C4-2B (cell line): Measurements from ENCODE around the gene MGMT.

ENCODE experiments used
- ZFX ChIP-seq: fragments of 450-650 bp; IDR thresholded peaks from 2 replicates; pipeline ENCODE4 v1.6.1; 2017
- TF ChIP-seq, protein P1 (sequence below): fragments of 450-650 bp; conservative IDR thresholded peaks from 2 replicates; pipeline ENCODE4 v1.5.1; 2017; ENCODE audit warnings: mild to moderate bottlenecking

DNA sequence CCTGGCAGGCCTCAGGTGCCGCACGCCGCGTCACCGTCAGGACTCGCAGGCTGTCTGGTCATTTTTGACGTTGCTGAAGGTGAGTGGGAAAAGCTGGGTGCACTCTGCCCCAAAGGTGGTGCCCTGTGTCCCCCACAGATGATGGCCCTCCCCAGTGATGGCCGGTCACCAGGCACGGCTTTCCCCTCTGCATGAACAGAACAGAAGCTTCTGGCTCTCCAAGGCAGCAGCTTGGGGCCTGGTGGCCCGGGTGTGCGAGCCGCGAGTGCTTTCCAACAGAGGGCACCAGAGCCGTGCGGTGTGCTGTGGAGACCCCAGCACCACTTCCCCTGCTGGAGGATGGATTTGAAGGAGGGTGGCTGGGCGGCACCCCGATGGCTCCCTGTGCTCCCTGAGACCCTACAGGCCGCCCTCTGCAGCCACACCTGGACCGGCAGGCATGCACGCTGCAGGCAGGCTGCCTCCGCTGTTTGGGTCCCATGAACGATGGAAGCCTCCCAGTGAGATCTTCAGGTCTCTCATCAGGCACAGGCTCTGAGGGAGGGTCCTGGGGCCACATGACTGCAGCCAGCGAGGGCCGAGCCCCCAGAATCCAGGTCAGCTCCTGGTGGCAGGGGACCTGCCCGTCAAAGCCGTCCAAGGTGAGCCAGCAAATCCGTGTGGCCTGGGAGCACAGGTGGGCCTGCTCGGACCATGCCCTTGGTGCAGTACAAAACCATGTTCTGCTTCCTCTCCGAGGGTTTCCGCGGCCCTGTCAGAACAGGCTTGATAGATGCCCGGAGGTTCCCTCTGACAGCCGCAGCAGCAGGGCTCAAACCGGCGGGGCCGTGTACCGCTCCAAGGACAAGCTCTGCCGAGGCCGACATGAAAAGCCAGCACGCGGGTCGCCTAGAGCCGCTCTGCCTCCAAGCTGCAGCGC is 301.7 kb downstream of the MGMT start:
- TF ChIP-seq, protein P1, sequence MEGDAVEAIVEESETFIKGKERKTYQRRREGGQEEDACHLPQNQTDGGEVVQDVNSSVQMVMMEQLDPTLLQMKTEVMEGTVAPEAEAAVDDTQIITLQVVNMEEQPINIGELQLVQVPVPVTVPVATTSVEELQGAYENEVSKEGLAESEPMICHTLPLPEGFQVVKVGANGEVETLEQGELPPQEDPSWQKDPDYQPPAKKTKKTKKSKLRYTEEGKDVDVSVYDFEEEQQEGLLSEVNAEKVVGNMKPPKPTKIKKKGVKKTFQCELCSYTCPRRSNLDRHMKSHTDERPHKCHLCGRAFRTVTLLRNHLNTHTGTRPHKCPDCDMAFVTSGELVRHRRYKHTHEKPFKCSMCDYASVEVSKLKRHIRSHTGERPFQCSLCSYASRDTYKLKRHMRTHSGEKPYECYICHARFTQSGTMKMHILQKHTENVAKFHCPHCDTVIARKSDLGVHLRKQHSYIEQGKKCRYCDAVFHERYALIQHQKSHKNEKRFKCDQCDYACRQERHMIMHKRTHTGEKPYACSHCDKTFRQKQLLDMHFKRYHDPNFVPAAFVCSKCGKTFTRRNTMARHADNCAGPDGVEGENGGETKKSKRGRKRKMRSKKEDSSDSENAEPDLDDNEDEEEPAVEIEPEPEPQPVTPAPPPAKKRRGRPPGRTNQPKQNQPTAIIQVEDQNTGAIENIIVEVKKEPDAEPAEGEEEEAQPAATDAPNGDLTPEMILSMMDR, result no peak
- no peak for TF ChIP-seq ZFX
